OCI-LY1 (cell line): Measurements from ENCODE around the gene ZNHIT2.

Source experiments
- CTCF ChIP-seq: fragments of 200-600 bp; sonication (generic), shearing (Covaris generic); IDR thresholded peaks from 2 replicates; pipeline ENCODE4 v1.5.1; 2017; ENCODE audit warnings: mild to moderate bottlenecking, antibody characterized with exemption, low read length, moderate library complexity, mixed read lengths
- EZH2 ChIP-seq: fragments of 200-600 bp; sonication (generic), shearing (Covaris generic); IDR thresholded peaks from 2 replicates; pipeline ENCODE4 v1.8.0; 2017; ENCODE audit warnings: borderline replicate concordance, mixed run types, mild to moderate bottlenecking, antibody characterized with exemption, low read length, moderate library complexity, mixed read lengths

DNA sequence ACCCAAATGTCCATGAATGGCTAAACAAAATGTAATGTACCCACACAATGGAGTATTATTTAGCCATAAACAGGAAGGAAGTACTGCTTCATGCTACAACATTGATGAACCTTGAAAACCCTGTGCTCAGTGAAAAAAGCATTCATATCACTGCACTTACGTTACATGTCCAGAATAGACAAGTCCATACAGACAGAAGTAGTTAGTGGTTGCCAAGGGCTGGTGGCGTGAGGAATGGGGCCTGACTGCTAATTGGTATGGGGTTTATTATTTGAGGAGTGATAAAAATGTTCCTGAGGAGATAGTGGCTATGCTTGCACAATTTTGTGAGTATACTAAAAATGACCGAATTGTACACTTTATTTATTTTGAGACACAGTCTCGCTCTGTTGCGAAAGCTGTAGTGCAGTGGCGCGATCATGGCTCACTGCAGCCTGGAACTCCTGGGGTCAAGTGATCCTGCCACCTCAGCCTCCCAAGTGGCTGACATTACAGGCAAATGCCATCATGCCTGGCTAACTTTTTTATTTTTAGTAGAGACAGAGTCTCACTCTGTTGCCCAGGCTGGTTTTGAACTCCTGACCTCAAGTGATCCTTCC is 24.5 kb upstream of the ZNHIT2 start:
- no peak for TF ChIP-seq CTCF
- no peak for TF ChIP-seq EZH2
